GM21528 (cell line): ENCODE results near the gene OR56B1.
"Not testable (repeated sequence)": the region's sequence is repeated elsewhere in the genome, so short reads cannot be mapped to it uniquely, and the experiment has no call there.

Source experiments
- ATAC-seq: cut with Tn5 transposase; IDR thresholded peaks from one replicate; pipeline ENCODE4 v1.9.1; 2021; ENCODE audit warnings: mild to moderate bottlenecking, moderate library complexity; ENCODE audit not compliant: unreplicated experiment, low FRiP score

OR56B1 gene

GRCh38 chr11:5736396-5736795 lies at the start of gene OR56B1:
TSS of gene OR56B1 (plus strand) at chr11:5736448. CDS start at chr11:5736517, 69 bp downstream.
- ATAC-seq = no peak

- no peak for ATAC-seq
Measured at GRCh38 chr11:5688482-5688881, 47.8 kb upstream of the OR56B1 start.

GRCh38 chr11:5689551-5689983 lies 46.7 kb upstream of the OR56B1 start, which contains the start of gene TRIM22:
TSS of gene TRIM22 (plus strand) at chr11:5689790. CDS start at chr11:5696233, 6,443 bp downstream.
- ATAC-seq = peak; percentile 81

- ATAC-seq = no peak
Measured at GRCh38 chr11:5690216-5690615, 46.0 kb upstream of the OR56B1 start.

GRCh38 chr11:5690736-5691135 lies 45.5 kb upstream of the OR56B1 start:
- ATAC-seq = no peak

- ATAC-seq = not testable (repeated sequence)
Measured at GRCh38 chr11:5691238-5691963, 44.8 kb upstream of the OR56B1 start.

- ATAC-seq = no peak
Measured at GRCh38 chr11:5691964-5692361, 44.3 kb upstream of the OR56B1 start.

GRCh38 chr11:5694642-5695041 lies 41.6 kb upstream of the OR56B1 start:
- no peak for ATAC-seq

GRCh38 chr11:5695580-5695979 lies 40.7 kb upstream of the OR56B1 start:
- no peak for ATAC-seq

- ATAC-seq = no peak
Measured at GRCh38 chr11:5696210-5696609, 40.0 kb upstream of the OR56B1 start.

- no peak for ATAC-seq
Measured at GRCh38 chr11:5698281-5698680, 38.0 kb upstream of the OR56B1 start.

- ATAC-seq = no peak
Measured at GRCh38 chr11:5700421-5701054, 35.7 kb upstream of the OR56B1 start.

GRCh38 chr11:5701055-5701577 lies 35.1 kb upstream of the OR56B1 start:
- ATAC-seq = no peak

GRCh38 chr11:5703741-5704536 lies 32.3 kb upstream of the OR56B1 start:
- peak; percentile 72 for ATAC-seq

GRCh38 chr11:5705688-5706087 lies 30.6 kb upstream of the OR56B1 start:
- ATAC-seq = no peak

- ATAC-seq = no peak
Measured at GRCh38 chr11:5712507-5712906, 23.7 kb upstream of the OR56B1 start.

GRCh38 chr11:5713695-5714094 lies 22.6 kb upstream of the OR56B1 start:
- no peak for ATAC-seq

- ATAC-seq = not testable (repeated sequence)
Measured at GRCh38 chr11:5716518-5716917, 19.7 kb upstream of the OR56B1 start.

- no peak for ATAC-seq
Measured at GRCh38 chr11:5719703-5720495, 16.3 kb upstream of the OR56B1 start.

- no peak for ATAC-seq
Measured at GRCh38 chr11:5722622-5723021, 13.6 kb upstream of the OR56B1 start.
